T-helper 1 cell treated with Interleukin-12 subunit alpha and Interleukin-12 subunit beta and Interleukin-4 antibody, amounts not matched to agents 30 ng/mL and 1 ng/mL, for 36 hours (primary cell): ENCODE measurements around the gene STPG2. TPM values are rescaled to one million over a fixed set of nuclear protein-coding genes. Genes with fewer than 3 reads are reported as not detected.

Source experiments
- intact Hi-C: fragments of 100-400 bp; cut with micrococcal nuclease; formaldehyde crosslinking; loops from one replicate; pipeline ENCODE4 v1.15.1; 2024
- total RNA-seq: library from RNA; stranded (reverse); gene quantifications from 2 replicates; pipeline ENCODE4 v1.2.3, GENCODE V29; 2022

Gene STPG2
- total RNA-seq, 1 donor from 2014 or later = 0.12 TPM

DNA sequence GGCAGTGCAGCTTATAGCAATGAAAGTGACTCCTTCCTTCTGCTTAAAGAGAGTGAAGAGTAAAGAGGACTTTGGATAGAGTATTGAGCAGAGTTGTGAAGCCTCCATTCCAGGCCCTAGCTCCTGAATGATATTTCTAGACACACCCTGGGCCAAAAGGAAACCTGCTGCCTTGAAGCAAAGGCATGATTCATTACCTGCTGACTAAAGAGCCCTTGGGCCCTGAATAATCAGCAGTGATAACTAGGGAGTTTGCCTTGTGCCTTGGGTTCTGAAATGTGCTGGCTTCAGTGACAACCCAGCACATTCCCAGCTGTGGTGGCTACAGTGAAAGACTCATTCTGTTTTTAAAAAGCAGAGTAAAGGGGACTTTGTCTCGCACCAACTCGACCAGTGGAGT, 49.2 kb downstream of the STPG2 start:
- intact Hi-C loops = no loop called here

DNA sequence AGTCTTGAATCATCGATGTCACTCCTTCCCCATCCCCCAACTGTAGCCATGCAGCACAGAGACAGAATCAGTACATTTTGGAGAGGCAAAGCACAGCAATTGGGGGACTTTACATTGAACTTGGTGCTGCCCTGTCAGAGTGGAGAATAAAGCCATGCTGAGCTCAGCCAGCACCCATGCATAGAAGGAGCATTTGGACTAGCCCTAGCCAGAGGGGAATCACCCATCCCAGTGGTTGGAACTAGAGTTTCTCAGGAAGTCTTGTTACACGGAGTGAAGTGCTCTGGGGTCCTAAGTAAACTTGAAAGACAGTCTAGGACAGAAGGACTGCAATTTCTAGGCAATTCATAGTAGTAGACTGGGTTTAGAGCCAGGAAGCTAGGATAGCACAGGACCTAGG, 49.6 kb downstream of the STPG2 start:
- intact Hi-C loops = no loop called here

DNA sequence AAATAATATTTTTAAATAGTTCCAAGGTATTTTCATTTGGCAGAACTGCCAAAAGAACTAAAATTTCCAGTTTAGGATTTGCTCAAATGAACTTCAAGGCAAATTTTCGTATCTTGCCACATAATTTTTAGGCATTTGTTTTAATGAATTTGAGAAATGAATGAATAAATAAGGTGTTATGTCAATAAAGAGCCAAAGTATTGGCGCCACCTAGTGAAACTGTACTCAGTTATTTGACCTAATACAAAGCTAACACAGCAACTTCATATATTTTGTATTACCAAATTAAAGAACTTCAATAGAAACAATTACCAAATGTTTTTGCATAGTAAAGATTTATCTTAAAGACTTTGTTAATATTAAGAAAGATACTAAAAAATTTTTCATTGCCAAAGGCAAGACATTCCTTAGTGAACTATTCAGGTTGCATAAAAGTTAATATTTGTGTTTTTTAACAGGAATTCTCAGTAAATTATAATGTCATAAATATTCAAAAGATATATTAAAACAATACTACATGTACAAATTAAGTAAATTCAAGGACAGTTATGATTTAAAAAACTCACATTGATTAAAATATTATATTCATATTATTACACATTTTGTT, 50.3 kb downstream of the STPG2 start:
- intact Hi-C loops = no loop called here

DNA sequence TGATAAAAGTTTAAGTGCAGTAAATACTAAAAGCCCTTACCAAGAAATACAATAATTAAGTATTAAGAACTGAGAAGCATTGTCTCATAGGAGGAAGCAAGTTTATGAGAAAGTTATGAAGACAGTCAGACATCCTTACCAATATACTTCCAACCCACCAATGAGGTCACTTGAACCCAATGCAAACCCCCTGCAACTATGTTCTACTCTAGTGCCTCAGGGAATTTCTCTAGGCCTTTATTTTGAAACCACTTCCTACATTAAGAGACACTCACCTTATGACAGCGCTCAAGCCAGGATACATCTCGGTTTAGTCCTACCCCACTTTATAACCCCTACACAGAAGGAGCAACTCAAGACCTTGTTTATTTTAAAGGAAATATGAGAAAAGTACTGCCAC, 61.3 kb downstream of the STPG2 start:
- intact Hi-C loops = no loop called here

DNA sequence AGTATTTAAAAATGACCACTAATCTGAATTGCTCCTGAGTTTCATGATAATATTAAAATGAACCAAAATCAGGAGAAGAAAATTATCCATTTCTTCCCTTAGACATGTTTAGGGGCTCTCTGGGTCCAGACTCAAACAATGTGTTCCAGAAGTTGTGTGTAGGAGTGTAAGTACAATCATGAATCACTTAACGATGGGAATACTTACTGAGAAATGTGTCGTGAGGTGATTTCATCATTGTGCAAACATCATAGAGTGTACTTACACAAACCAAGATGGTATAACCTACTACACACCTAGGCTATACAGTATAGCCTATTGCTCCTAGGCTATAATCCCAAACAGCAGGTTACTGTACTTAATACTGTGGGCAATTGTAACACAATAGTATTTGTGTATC, 74.8 kb downstream of the STPG2 start:
- intact Hi-C loops = no loop called here

DNA sequence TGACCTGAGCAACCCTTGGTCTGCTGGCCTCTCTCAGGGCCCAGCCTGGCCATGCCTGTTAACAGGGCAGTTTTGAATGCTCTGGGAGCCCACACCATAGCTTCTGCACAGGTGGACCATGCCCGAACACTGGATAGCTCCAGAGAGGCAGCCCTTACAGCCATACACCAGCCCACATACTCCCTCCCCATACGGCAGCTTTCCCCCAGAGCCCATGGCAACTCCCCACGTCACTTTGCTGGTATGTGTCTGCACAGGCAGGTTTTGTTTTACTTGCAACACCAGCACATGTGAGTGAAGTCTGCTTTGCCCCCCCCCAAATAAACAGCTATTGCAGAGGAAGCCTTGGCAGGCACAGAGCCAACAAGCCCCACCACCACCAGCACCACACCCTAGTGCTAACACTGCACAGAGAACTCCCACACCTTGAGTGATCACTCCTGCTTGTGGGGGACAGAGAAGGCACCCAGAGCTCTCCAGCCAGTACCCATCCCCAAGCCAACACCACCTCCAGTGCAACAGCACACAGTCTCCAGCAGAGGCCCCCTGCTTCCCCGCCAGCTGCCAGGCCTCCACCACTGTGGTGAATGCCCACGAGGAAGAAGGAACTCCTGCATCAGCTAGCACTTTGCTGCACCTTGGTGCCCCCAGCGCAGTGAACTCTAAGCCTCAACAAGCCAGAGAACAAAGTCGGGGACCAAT, 87.3 kb downstream of the STPG2 start:
- intact Hi-C loops = no loop called here

DNA sequence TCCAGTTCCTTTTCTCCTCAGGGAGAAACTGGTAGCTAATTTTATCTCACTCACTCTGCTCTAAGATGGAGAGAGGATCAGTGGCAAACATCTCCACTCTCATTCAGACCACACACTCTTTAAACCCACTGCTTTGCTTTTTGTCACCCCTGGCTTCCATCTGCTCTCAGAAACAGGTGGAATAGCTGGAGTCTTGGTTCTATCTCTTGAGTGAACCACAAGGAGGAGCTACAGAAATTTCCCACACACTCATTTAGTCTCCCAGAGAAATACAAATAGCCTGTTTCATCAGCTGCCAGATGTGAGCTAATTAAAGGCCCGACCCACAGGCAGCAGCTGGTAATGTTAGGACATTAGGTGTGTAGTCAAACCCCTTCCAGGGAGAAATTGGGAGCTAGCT, 96.6 kb downstream of the STPG2 start:
- intact Hi-C loops = no loop called here

DNA sequence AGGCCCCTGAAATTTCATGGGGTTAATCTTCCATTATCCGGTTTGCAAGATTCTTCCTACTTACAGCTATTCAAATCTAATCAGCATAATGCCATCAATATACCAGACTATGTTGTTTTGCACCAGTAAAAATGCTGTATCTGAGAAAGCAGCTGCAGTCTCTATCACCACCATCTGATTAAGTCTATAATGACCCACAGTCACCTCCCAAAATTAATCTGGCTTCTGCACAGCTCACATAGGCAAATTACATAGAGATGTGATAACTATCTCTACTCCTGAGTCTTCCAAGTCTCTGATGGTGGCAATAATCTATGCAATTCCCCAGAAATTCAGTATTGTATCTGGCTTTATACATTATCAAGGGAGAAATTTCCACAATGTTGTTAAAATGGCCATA, 113.2 kb downstream of the STPG2 start:
- intact Hi-C loops = no loop called here

DNA sequence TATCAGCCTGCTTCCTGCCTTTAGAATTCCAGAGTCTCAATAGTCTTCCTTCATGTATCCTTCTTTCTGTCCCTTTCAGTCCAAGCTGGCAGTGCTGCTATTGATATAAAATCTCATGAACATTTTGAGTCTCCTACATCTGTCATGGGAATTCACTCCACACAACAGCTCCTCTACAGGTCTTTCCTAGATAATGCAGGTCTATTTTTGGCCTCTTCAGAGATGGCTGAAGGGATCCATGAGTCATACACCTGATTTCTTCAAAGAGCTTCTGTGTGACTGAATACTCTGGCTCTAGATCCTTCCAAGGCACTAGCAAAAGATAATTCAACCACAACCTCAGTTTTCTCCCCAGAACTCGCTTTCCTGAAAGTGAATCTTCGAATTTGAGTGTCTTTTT, 115.4 kb downstream of the STPG2 start:
- intact Hi-C loops = no loop called here

DNA sequence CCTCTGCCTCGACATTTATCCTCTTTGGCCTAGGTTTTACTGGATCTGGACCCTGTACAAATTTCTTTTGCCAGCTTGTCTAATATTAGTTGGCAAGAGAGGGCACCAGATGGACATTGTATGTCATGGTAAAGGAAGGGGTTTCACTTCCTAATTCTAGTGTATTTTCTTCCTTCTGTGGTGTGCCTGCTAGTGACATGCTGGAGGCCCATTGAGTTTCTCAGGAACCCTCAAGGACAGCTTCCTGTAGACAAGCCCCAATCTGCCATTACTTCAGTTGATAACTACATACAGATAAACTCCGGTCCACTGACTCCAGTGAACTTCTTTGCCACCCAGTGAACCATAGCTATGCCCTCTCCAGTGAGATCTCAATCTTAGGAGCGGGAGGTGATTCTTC, 116.9 kb downstream of the STPG2 start:
- intact Hi-C loops = no loop called here

DNA sequence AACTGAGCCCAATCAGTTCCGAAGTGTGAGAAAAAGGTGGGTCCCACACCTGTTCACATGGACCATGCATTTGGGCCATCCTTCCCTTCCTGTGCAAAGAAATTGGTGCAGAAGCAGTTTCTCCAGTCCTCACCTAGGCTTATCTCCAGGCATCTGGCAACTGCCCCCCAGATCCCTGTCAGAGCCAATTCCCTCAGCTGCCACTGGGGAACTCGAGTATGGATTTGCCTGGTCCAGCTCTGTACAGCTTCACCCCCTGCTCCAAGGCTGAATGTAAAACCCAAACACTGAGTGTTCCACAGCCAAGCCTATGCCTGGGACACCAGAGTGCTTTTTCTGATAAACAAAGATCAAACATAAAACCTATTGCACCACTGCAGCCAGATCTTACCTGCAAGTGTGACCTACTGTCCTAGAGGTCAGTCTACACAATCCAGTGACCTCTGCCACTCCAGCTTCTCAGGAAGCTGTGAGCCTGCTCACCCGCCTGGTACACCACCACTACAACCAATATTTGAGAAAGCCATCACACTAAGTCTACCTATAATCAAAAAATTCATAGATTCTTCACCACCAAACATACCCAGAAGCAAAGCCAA, 136.4 kb downstream of the STPG2 start:
- intact Hi-C loops = no loop called here

DNA sequence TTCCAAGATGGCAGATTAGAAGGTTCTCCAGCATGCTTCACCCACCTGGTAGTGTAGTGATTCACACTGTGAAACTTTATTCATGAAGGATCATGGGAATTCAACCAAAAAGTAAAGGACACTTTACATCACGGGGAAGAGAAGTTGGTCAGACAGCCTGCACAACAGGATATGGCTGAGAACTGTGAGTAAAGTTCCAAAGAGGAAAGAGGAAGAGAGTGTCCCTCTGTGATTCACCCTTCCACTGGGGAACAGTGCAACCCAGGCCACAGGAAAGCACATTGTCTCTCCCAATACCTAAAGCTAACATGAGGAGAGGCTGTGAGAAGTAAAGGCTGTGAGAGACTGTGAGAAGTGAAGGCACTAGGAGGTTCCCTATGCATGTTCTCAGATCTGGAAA, 137.2 kb downstream of the STPG2 start:
- intact Hi-C loops = no loop called here

DNA sequence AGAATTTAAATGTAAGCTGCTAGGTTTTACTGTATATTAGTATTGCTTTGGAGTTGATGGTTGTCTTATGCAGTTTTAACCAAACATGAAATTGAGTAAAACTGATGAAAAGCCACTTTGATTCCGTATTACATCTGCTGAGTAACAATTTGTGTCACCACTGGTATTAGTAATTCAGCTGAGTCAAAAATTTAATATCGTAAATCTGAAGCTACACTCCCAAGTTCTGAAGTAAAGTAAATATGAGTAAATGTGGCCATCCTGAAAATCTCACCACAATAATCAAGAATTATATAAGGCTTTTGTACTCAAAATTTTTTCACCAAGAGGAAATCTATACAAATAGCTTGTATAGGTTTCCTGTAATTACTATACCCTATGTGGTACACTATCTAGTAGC, 142.3 kb downstream of the STPG2 start:
- intact Hi-C loops = no loop called here

DNA sequence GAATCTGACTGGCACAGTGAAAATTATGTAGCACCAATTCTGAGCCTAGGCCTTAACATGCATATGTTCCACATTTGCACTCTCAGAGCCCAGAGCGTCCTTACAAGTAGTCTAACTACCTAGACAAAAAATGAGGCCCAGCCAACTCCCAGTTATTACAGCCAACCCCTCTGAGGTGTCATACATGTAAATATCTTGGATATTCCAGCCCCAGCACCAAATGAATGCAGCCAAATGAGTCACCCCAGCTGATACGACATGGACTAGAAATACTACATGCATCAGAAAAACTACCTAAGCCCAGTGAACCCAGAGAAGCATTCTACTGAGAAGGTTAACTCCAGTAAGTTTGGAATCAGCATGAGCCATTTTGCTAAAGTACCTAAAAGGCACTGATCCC, 145.1 kb downstream of the STPG2 start:
- intact Hi-C loops = no loop called here

DNA sequence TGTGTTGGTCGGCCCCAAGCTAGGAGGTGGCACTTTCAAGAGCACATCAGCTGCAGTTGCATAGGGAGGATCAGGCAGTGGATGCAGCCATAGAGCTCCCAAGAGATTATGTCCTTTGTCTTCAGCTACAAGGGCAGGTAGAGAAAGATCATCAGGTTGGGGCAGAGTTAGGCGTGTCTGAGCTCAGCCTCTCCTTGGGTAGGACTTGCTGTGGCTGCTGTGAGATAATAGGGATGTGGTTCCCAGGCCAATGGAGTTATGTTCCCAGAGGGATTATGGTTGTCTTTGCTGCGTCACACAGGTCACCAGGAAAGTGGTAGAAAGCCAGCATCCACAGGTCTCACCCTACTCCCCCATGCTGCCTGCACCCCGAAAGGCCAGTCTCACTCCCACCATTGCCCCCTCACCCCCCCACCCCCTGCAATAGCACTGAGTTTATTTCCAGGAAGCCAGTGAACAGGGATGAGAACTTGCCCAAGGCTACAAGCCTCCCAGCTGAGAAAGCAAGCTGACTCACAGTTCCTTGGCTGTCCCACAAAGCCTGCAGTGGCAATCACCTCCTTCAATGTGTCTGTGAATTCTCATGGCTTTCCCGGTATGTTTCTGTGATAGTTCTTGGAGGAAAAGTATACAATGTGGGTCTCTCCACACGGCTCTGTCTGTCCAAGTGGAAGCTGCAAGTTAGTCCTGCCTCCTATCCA, 148.4 kb downstream of the STPG2 start:
- intact Hi-C loops = no loop called here

DNA sequence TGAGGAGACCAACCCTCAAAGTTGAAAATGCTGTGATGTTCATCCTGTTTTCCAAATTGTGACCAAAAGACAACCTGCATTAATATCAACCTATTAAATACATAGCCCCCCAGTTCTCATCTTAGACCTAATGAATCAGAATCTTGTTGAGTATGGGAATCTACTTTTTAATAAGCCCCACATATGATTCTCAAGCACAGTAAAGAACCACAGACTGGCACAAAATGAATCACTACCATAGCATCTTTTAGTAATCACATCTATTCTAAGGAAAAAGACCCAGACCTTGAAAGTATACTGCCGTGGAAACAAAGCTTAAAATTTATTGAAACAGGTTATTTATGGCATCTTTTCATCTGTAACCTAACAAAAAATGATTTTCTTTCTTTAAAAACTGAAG, 152.9 kb downstream of the STPG2 start:
- intact Hi-C loops = no loop called here

DNA sequence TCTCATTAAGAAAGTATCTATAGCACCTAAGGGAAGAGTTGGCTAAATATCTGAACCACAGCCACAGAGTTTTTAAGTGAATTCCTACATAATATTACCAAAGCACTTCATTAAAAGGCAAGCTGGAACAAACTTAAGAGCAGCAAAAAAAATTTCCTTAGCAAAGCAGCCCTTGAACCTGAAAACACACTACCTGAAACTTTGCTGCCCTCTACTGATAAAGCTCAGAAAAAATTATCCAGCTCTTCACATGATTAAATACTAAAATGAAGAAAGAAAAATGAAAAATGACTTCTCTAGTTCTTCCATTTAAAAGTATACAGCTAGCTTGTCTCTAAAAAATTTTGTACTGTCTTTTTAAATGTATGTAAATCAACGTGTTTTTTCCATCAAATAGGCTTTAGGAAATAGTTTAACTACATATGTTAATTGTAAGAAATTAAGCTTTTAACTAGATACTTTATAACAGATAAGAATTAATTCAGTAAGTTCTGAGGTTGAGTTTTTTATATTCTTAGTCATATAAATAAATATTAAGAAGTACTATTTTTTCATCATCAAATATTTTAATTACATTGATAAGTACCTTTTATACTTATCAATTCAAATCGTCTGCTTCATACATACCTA, 156.1 kb downstream of the STPG2 start:
- intact Hi-C loops = loop anchor here (10.0 kb wide), 1 partner anchor 1478 kb away; no protein-coding TSS in a partner anchor

DNA sequence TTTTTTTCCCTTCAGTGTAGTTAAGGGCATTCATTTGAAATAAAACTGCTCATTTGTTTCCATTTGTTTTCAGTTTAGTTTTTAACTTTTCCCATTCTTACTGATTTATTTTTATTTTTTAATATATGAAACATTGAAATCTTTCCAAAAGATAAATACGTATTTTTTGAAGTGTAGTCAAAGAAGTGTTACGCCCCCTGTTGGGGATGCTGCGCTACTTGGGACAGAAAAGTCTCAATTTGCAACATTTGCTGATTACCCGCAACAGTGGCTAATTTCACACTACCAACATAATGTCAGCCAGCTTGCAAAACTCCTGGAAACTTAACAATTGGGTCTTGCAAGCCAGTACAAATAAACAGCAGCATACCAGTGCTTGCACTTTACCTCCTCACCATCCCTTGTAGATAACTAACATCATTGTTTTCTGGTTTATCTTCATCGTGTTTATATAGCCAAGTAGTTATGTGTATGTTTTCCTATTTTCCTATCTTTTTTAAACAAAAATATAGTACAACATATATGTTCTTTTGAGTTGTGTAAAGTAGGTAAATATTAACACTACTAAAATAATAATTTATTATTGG, 158.6 kb downstream of the STPG2 start:
- intact Hi-C loops = loop anchor here (10.0 kb wide), 1 partner anchor 1480 kb away; no protein-coding TSS in a partner anchor

DNA sequence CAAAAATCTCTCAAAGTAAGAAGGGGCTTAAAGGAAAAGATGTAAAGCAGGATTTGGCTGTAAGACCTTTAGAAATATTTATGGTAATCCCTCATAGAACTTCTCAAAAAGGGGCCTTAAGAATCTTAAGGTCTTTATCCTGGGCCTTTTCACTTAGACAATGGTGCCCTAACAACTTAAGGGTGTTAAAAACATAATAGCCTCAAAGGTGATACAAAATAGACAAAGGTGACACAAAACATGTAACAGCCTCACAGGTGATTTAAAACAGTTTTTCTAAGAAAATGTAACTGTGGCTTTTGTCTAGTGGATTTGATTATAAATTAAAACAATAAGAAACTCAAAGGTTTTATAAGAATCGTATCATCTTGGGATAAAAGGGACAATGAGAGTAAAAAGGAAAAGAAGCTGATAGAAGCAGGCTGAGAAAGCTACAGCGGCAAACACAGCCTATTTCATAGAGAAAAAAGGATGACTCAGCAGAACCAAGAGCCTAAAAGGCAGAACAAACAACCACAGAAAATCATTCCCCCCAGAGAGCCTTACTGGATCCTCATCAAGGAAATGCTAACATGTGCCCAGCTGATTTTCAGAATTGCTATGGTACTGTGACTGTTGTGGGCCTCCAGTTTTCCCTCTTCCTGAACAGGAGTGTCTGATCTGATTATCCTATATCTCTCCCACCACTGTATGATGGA, 164.3 kb downstream of the STPG2 start:
- intact Hi-C loops = no loop called here

DNA sequence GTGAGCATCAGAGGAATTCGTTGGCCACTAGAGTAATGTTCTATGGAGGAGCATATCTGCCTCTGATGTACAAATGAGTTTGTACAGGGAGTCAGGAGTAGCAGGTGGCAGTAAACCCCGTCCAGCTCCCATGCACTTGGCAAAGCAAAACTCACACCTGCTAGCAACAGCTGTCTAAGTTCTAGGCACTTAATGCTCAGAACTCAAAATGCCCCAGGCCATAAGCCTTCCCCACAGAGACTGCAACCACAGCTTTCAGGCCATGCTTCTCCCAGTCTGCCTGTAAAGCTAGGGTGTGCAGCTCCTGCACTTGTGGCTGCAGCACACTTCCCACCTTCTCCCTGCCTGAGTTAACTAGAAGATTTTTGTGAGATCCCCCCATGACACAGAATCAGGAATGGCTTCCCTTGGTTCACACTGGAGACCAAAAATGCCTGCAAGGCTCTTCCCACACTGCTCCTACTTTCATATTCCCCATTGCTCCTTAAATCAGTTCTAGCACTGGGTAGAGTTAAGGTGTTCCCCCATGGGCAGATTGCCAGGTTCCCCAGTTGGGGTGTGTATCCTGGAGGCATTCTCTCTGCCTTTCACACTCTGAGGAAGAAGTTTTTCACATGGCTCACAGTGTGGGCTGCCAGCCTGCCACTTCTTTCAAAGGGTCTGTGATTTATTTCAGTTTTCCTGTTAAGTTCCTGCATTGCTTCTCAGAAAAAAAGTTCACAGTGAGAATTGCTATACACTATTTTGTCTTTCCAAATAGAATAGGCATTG, 189.9 kb downstream of the STPG2 start:
- intact Hi-C loops = no loop called here
